WTC11 (cell line): ENCODE results near the gene QRSL1. TPM values are rescaled to one million over a fixed set of nuclear protein-coding genes. Genes with fewer than 3 reads are reported as not detected.

ENCODE experiments used
- ATAC-seq: fragments of 200-7000 bp; cut with Tn5 transposase; 2 replicates; pipeline ENCODE4 v1.10.0; 2021; ENCODE audit warnings: mild to moderate bottlenecking, moderate library complexity
- CTCF ChIA-PET: fragments of 300-600 bp; sonication (Branson Sonifier 250); formaldehyde crosslinking; loops from one replicate; lab custom pipeline; 2021; ENCODE audit warnings: antibody characterized with exemption; lab: Charles Lee
- POLR2A ChIA-PET: fragments of 350-600 bp; sonication (Branson Sonifier 250); formaldehyde crosslinking; loops from one replicate; lab custom pipeline; 2021; ENCODE audit warnings: antibody characterized with exemption; lab: Charles Lee
- DNase-seq: peaks from one replicate; pipeline ENCODE4 v3.0.0; 2021; ENCODE audit warnings: low spot score
- H3K27ac Mint-ChIP-seq: 2 replicates; pipeline ENCODE4 v1.8.0; 2021; ENCODE audit warnings: mixed read lengths
- H3K27me3 Mint-ChIP-seq: 2 replicates; pipeline ENCODE4 v1.8.0; 2021; ENCODE audit warnings: low read depth, mild to moderate bottlenecking, moderate library complexity, mixed read lengths
- H3K36me3 Mint-ChIP-seq: 2 replicates; pipeline ENCODE4 v1.8.0; 2021; ENCODE audit warnings: mixed read lengths
- H3K4me1 Mint-ChIP-seq: 2 replicates; pipeline ENCODE4 v1.8.0; 2022; ENCODE audit warnings: mixed read lengths
- H3K4me3 Mint-ChIP-seq: 2 replicates; pipeline ENCODE4 v1.8.0; 2021; ENCODE audit warnings: mild to moderate bottlenecking, moderate library complexity, mixed read lengths
- H3K9me3 Mint-ChIP-seq: 2 replicates; pipeline ENCODE4 v1.8.0; 2021; ENCODE audit warnings: mixed read lengths
- MYBL2 ChIP-seq: sonication (generic); formaldehyde crosslinking; IDR thresholded peaks from 2 replicates; pipeline ENCODE4 v1.8.1; 2023; ENCODE audit warnings: mild to moderate bottlenecking, moderate library complexity, missing genetic modification reagents
- OVOL2 ChIP-seq: fragments of 250-450 bp; sonication (Bioruptor Pico); IDR thresholded peaks from 2 replicates; pipeline ENCODE4 v1.9.0; 2021; ENCODE audit warnings: mild to moderate bottlenecking, borderline replicate concordance
- RORB ChIP-seq: fragments of 250-450 bp; sonication (Bioruptor Pico); IDR thresholded peaks from 2 replicates; pipeline ENCODE4 v1.9.0; 2021; ENCODE audit warnings: mild to moderate bottlenecking
- ZNF121 ChIP-seq: sonication (generic); formaldehyde crosslinking; IDR thresholded peaks from 2 replicates; pipeline ENCODE4 v1.8.0; 2023; ENCODE audit warnings: missing genetic modification reagents
- ZNF423 ChIP-seq: fragments of 250-450 bp; sonication (Bioruptor Pico); IDR thresholded peaks from 2 replicates; pipeline ENCODE4 v2.1.2; 2022; ENCODE audit warnings: mild to moderate bottlenecking, moderate library complexity
- total RNA-seq: library from RNA; stranded (reverse); gene quantifications from 3 replicates; pipeline ENCODE4 v1.2.3, GENCODE V29; 2021
- TF ChIP-seq, protein P1 (sequence below): fragments of 250-450 bp; sonication (Bioruptor Pico); IDR thresholded peaks from 2 replicates; pipeline ENCODE4 v2.1.2; 2022; ENCODE audit warnings: mild to moderate bottlenecking, moderate library complexity
- TF ChIP-seq, protein P2 (sequence below): sonication (generic); formaldehyde crosslinking; IDR thresholded peaks from 2 replicates; pipeline ENCODE4 v1.8.1; 2023; ENCODE audit warnings: mild to moderate bottlenecking, missing genetic modification reagents
- TF ChIP-seq, protein P3 (sequence below): sonication (generic); formaldehyde crosslinking; IDR thresholded peaks from 2 replicates; pipeline ENCODE4 v1.8.0; 2022; ENCODE audit warnings: mild to moderate bottlenecking, missing genetic modification reagents
- TF ChIP-seq, protein P4 (sequence below): sonication (generic); formaldehyde crosslinking; IDR thresholded peaks from 2 replicates; pipeline ENCODE4 v1.8.1; 2023; ENCODE audit warnings: mild to moderate bottlenecking, missing genetic modification reagents, moderate library complexity
- TF ChIP-seq, protein P5 (sequence below): sonication (generic); formaldehyde crosslinking; IDR thresholded peaks from 2 replicates; pipeline ENCODE4 v1.8.0; 2022; ENCODE audit warnings: mild to moderate bottlenecking, missing genetic modification reagents
- TF ChIP-seq, protein P6 (sequence below): sonication (generic); formaldehyde crosslinking; conservative IDR thresholded peaks from 2 replicates; pipeline ENCODE4 v1.8.1; 2022; ENCODE audit warnings: mild to moderate bottlenecking, missing genetic modification reagents

QRSL1 gene
- total RNA-seq, 1 experiment from 2014 or later, result 17.7 TPM

DNA sequence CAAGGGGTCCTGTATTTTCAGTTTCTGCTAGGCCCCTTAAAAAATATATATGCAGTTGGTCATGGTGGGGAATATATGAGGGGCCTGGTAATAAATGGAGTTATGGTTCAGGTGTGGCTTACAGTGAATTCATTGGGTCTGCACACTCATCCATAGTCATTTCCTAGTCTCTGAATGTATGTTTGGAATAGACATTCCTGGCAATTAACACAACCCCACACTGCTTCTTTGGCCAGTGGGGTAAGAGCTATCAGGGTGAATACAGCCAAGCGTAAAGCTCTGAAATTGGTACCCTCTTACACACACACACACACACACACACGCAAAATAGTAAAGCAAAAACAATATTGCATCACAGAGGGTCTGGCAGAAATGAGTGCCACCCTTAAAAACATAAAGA lies 56.5 kb downstream of the QRSL1 start (continued):
- TF ChIP-seq RORB, result no peak

DNA sequence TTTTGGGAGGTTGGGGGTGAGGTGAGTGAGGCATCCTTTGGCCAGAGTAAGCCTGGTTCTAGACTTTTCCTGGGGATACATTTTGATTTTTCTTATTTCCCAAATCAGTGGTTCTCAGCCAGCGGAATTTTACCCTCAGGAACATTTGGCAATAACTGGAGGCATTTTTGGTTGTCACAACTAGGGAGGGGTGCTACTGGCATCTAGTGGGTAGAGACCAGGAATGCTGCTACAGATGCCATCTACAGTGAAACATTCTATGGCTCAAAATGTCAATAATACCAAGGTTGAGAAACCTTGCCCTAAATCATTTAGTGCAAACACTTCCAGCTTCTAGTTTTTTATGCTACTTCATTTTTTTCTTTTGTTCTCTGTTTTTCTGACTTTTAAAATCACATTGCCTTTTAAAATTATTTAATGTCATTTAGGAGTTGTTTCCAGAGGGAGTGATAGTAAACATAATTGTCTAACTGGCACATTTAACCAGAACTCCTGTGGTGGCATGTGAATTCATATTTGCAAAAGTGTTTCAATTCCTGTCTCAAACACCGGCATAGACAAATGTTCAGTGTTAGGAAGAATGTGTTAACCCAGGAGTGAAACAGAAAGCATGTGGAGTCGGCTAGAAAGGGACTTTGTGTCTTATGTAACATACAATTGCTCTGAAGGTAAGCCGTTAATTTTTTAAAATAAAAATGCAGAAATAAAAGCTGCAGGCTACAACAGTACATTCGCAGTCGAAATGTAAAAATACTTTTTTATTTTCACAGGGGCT lies 59.0 kb downstream of the QRSL1 start:
- H3K9me3 Mint-ChIP-seq, result no peaks in the 10 kb centered on the region
- H3K4me3 Mint-ChIP-seq, result no peak overlapping the region
- no peaks in the 10 kb centered on the region for H3K36me3 Mint-ChIP-seq
- POLR2A ChIA-PET, result no interaction called here
- H3K27ac Mint-ChIP-seq, result no peak overlapping the region
- CTCF ChIA-PET, result interaction anchor here (1.5 kb wide), 1 partner anchor 291 kb away, joined by 5 read pairs; no protein-coding TSS in a partner anchor
- H3K4me1 Mint-ChIP-seq, result peaks cover 38% of the 10 kb centered on the region
- no peaks in the 10 kb centered on the region for H3K27me3 Mint-ChIP-seq
- no peak for TF ChIP-seq OVOL2 (CRISPR knock-in tag)
- TF ChIP-seq, protein P1, sequence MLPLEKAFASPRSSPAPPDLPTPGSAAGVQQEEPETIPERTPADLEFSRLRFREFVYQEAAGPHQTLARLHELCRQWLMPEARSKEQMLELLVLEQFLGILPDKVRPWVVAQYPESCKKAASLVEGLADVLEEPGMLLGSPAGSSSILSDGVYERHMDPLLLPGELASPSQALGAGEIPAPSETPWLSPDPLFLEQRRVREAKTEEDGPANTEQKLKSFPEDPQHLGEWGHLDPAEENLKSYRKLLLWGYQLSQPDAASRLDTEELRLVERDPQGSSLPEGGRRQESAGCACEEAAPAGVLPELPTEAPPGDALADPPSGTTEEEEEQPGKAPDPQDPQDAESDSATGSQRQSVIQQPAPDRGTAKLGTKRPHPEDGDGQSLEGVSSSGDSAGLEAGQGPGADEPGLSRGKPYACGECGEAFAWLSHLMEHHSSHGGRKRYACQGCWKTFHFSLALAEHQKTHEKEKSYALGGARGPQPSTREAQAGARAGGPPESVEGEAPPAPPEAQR (CRISPR knock-in tag), result no peak
- TF ChIP-seq, protein P2, sequence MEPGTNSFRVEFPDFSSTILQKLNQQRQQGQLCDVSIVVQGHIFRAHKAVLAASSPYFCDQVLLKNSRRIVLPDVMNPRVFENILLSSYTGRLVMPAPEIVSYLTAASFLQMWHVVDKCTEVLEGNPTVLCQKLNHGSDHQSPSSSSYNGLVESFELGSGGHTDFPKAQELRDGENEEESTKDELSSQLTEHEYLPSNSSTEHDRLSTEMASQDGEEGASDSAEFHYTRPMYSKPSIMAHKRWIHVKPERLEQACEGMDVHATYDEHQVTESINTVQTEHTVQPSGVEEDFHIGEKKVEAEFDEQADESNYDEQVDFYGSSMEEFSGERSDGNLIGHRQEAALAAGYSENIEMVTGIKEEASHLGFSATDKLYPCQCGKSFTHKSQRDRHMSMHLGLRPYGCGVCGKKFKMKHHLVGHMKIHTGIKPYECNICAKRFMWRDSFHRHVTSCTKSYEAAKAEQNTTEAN (CRISPR knock-in tag), result no peak
- ATAC-seq (no peak), DNase-seq (no peak)

DNA sequence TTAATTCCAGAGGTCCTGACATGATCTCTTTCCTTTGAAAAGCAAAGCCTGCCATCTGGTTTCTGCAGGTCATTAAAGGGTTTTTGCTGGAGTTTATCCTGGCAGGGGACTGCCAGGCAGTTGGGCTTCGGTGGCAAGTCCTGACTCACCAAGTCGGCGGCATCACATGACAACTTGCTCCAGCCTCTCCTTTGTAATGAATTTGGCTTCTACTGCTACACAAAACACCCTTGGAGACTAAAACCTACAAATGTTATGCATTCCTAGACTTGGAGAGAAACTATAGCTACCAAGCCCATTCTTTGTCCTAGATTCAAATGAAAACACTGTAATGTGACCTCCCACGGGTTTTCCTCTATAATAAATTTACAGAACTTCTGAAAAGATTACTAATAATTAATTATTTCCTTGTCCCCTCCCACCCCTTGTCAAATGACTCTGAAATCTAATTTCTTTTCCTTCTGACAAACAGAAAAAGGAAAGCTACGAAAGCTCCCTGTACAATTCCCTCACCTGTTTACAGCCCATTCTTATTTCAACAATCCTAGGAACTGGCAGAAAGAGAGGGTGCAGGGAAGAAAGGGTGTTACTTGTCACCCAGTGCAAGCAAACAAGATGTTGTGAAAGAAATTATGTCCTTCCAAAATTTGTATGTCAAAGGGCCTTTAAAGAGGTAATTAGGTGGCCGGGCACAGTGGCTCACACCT lies 62.9 kb downstream of the QRSL1 start:
- Mint-ChIP-seq H3K27me3 (no peaks in the 10 kb centered on the region), H3K9me3 (no peaks in the 10 kb centered on the region), H3K27ac (peak overlapping the region; percentile 93), H3K36me3 (no peaks in the 10 kb centered on the region), H3K4me3 (no peak overlapping the region), H3K4me1 (peaks cover 46% of the 10 kb centered on the region)
- DNase-seq, result peak; percentile 50
- TF ChIP-seq, protein P3, sequence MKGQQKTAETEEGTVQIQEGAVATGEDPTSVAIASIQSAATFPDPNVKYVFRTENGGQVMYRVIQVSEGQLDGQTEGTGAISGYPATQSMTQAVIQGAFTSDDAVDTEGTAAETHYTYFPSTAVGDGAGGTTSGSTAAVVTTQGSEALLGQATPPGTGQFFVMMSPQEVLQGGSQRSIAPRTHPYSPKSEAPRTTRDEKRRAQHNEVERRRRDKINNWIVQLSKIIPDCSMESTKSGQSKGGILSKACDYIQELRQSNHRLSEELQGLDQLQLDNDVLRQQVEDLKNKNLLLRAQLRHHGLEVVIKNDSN, result peak; percentile 80; the same call in 1 of the 2 replicates
- TF ChIP-seq, protein P4, sequence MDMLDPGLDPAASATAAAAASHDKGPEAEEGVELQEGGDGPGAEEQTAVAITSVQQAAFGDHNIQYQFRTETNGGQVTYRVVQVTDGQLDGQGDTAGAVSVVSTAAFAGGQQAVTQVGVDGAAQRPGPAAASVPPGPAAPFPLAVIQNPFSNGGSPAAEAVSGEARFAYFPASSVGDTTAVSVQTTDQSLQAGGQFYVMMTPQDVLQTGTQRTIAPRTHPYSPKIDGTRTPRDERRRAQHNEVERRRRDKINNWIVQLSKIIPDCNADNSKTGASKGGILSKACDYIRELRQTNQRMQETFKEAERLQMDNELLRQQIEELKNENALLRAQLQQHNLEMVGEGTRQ (CRISPR knock-in tag), result peak; percentile 85
- TF ChIP-seq, protein P5, sequence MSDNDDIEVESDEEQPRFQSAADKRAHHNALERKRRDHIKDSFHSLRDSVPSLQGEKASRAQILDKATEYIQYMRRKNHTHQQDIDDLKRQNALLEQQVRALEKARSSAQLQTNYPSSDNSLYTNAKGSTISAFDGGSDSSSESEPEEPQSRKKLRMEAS (CRISPR knock-in tag), result no peak
- ChIA-PET POLR2A (no interaction called here), CTCF (interaction anchor here (1.0 kb wide), 1 partner anchor 26 kb away, joined by 3 read pairs; no protein-coding TSS in a partner anchor)
- ATAC-seq, result peak; percentile 85

DNA sequence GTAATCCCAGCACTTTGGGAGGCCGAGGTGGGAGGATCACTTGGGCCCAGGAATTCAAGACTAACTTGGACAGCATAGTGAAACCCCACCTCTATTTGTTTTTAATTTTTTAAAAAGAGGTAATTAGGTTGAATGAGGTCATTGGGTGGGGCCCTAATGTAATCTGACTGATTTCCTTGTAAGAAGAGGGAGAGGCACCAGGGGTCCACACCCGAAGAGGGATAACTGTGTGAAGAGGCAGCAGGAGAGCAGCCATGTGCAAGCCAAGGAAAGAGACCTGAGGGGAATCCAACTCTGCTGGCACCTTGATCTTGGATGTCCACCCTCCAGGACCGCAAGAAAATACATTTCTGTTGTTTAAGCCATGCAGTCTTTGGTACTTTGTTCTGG lies 63.4 kb downstream of the QRSL1 start:
- Mint-ChIP-seq H3K36me3 (no peaks in the 10 kb centered on the region), H3K27me3 (no peaks in the 10 kb centered on the region), H3K4me3 (no peak overlapping the region), H3K4me1 (peaks cover 41% of the 10 kb centered on the region), H3K9me3 (no peaks in the 10 kb centered on the region), H3K27ac (peak overlapping the region; percentile 93; the same call in 1 of the 2 replicates)
- no peak for ATAC-seq
- POLR2A ChIA-PET, result no interaction called here
- CTCF ChIA-PET, result interaction anchor here (1.0 to 2.1 kb wide), 3 partner anchors 26 to 305 kb away, joined by 3 to 7 read pairs (median 3); no protein-coding TSS in a partner anchor
- TF ChIP-seq, protein P4 (CRISPR knock-in tag), result no peak
- TF ChIP-seq, protein P6, sequence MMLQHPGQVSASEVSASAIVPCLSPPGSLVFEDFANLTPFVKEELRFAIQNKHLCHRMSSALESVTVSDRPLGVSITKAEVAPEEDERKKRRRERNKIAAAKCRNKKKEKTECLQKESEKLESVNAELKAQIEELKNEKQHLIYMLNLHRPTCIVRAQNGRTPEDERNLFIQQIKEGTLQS (CRISPR knock-in tag), result no peak
- no peak for TF ChIP-seq MYBL2 (CRISPR knock-in tag)
- TF ChIP-seq ZNF121, result peak; percentile 44; the same call in 1 of the 2 replicates
- TF ChIP-seq ZNF423 (CRISPR knock-in tag), result 0 out of 2 replicates have a peak, but pooled peaks have one; percentile 14
- DNase-seq, result no peak
